Measurements from ENCODE around the gene PPIB. TPM values are rescaled to one million over a fixed set of nuclear protein-coding genes. Genes with fewer than 3 reads are reported as not detected.
"Not testable (repeated sequence)": the region's sequence is repeated elsewhere in the genome, so short reads cannot be mapped to it uniquely, and the experiment has no call there.

PPIB gene
- total RNA-seq, 1 donor from 2014 or later = 380 TPM

GRCh38 chr15:64110108-64110701 is 52.6 kb downstream of the PPIB start:
- not testable (repeated sequence) for DNase-seq (ENCODE audit: low spot score)

- no peak for DNase-seq (ENCODE audit: low spot score)
Observed at GRCh38 chr15:64107337-64107736, 55.5 kb downstream of the PPIB start.

Other genes with a start within 250 kb of the PPIB start
- gene DAPK2, start 116.5 kb downstream of the PPIB start, total RNA-seq = 9.0 TPM
- gene CIAO2A, start 69.2 kb downstream of the PPIB start, total RNA-seq = 35.5 TPM
- gene SNX1, start 67.0 kb downstream of the PPIB start, total RNA-seq = 162 TPM
- gene SNX22, start 11.3 kb downstream of the PPIB start, total RNA-seq = 0.31 TPM
- gene CSNK1G1, start 193.2 kb upstream of the PPIB start, total RNA-seq = 29.5 TPM
- gene PCLAF, start 218.4 kb upstream of the PPIB start, total RNA-seq = 1.8 TPM
- gene TRIP4, start 224.8 kb upstream of the PPIB start, total RNA-seq = 31.7 TPM